H9 (cell line): Measurements from ENCODE around the gene REEP1. TPM values are rescaled to one million over a fixed set of nuclear protein-coding genes. Genes with fewer than 3 reads are reported as not detected.

Source experiments
- DNase-seq: peaks from one replicate; pipeline ENCODE4 v3.0.0-alpha.2; 2017
- H2AFZ ChIP-seq: one replicate; pipeline ENCODE4 v1.6.1; 2013; ENCODE audit warnings: mild to moderate bottlenecking, low read length, control low read depth, moderate library complexity
- H2AK5ac ChIP-seq: 2 replicates; pipeline ENCODE4 v1.6.1; 2013; ENCODE audit warnings: low read length, control low read depth, mixed read lengths; ENCODE audit not compliant: insufficient read length
- H2BK120ac ChIP-seq: one replicate; pipeline ENCODE4 v1.6.1; 2013; ENCODE audit warnings: low read depth, mild to moderate bottlenecking, low read length, control low read depth, inconsistent platforms; ENCODE audit not compliant: poor library complexity, severe bottlenecking
- H2BK12ac ChIP-seq: 2 replicates; pipeline ENCODE4 v1.6.1; 2013; ENCODE audit warnings: low read length, control low read depth, mixed read lengths, low read depth; ENCODE audit not compliant: insufficient read length
- H2BK15ac ChIP-seq: 2 replicates; pipeline ENCODE4 v1.6.1; 2013; ENCODE audit warnings: low read depth, low read length, control low read depth
- H2BK20ac ChIP-seq: one replicate; pipeline ENCODE4 v1.6.1; 2013; ENCODE audit warnings: low read depth, mild to moderate bottlenecking, low read length, control low read depth, inconsistent platforms; ENCODE audit not compliant: poor library complexity, severe bottlenecking
- H2BK5ac ChIP-seq: 2 replicates; pipeline ENCODE4 v1.6.1; 2013; ENCODE audit warnings: low read length, control low read depth, mixed read lengths; ENCODE audit not compliant: insufficient read length
- H3K14ac ChIP-seq: 2 replicates; pipeline ENCODE4 v1.6.1; 2013; ENCODE audit warnings: low read length, control low read depth; ENCODE audit not compliant: insufficient read depth
- H3K18ac ChIP-seq: 2 replicates; pipeline ENCODE4 v1.6.1; 2013; ENCODE audit warnings: low read depth, mild to moderate bottlenecking, mixed read lengths, low read length, control low read depth; ENCODE audit not compliant: insufficient read length
- H3K23ac ChIP-seq: 2 replicates; pipeline ENCODE4 v1.6.1; 2013; ENCODE audit warnings: low read length, control low read depth, mixed read lengths, low read depth; ENCODE audit not compliant: insufficient read length
- H3K23me2 ChIP-seq: 2 replicates; pipeline ENCODE4 v1.6.1; 2013; ENCODE audit warnings: low read depth, mild to moderate bottlenecking, mixed read lengths, low read length, control low read depth; ENCODE audit not compliant: insufficient read length, poor library complexity, severe bottlenecking
- H3K27ac ChIP-seq: 2 replicates; pipeline ENCODE4 v1.5.1; 2013; ENCODE audit warnings: low read length, control low read depth, mixed read lengths, low read depth; ENCODE audit not compliant: insufficient read length
- H3K27me3 ChIP-seq: 2 replicates; pipeline ENCODE4 v1.6.1; 2013; ENCODE audit warnings: low read length, control low read depth, inconsistent platforms; ENCODE audit not compliant: insufficient read depth
- H3K4ac ChIP-seq: 2 replicates; pipeline ENCODE4 v1.6.1; 2013; ENCODE audit warnings: low read depth, mild to moderate bottlenecking, control low read depth, inconsistent platforms, low read length, moderate library complexity
- H3K4me1 ChIP-seq: 2 replicates; pipeline ENCODE4 v1.6.1; 2013; ENCODE audit warnings: low read length, control low read depth, inconsistent platforms; ENCODE audit not compliant: insufficient read depth
- H3K4me2 ChIP-seq: 2 replicates; pipeline ENCODE4 v1.6.1; 2013; ENCODE audit warnings: low read length, control low read depth, mixed read lengths; ENCODE audit not compliant: insufficient read length, insufficient read depth
- H3K56ac ChIP-seq: 2 replicates; pipeline ENCODE4 v1.6.1; 2013; ENCODE audit warnings: low read depth, mild to moderate bottlenecking, mixed read lengths, low read length, control low read depth; ENCODE audit not compliant: insufficient read length
- H3K79me1 ChIP-seq: 2 replicates; pipeline ENCODE4 v1.6.1; 2013; ENCODE audit warnings: low read depth, mild to moderate bottlenecking, moderate library complexity, low read length, control low read depth, inconsistent platforms; ENCODE audit not compliant: insufficient read depth, poor library complexity, severe bottlenecking
- H3K79me2 ChIP-seq: 2 replicates; pipeline ENCODE4 v1.6.1; 2013; ENCODE audit warnings: low read length, control low read depth, inconsistent platforms; ENCODE audit not compliant: insufficient read depth
- H3K9ac ChIP-seq: 2 replicates; pipeline ENCODE4 v1.6.1; 2013; ENCODE audit warnings: low read length, control low read depth, mixed read lengths; ENCODE audit not compliant: insufficient read length; ENCODE audit errors: extremely low read depth
- H3K9me3 ChIP-seq: one replicate; pipeline ENCODE4 v1.6.1; 2013; ENCODE audit warnings: low read depth, low read length, inconsistent platforms; ENCODE audit not compliant: control insufficient read depth
- H3T11ph ChIP-seq: one replicate; pipeline ENCODE4 v1.6.1; 2013; ENCODE audit warnings: mild to moderate bottlenecking, low read length, control low read depth, inconsistent platforms
- H4K20me1 ChIP-seq: one replicate; pipeline ENCODE4 v1.6.1; 2013; ENCODE audit not compliant: control insufficient read depth, insufficient read length, insufficient read depth
- H4K5ac ChIP-seq: 2 replicates; pipeline ENCODE4 v1.6.1; 2013; ENCODE audit warnings: low read depth, mild to moderate bottlenecking, mixed read lengths, low read length, control low read depth; ENCODE audit not compliant: insufficient read length
- H4K8ac ChIP-seq: replicated peaks from 2 replicates; pipeline ENCODE4 v1.6.1; 2013; ENCODE audit warnings: low read length, control low read depth, mixed read lengths, low read depth; ENCODE audit not compliant: insufficient read length
- H4K91ac ChIP-seq: 2 replicates; pipeline ENCODE4 v1.6.1; 2013; ENCODE audit warnings: low read depth, mild to moderate bottlenecking, moderate library complexity, mixed read lengths, low read length, control low read depth; ENCODE audit not compliant: insufficient read length
- H3K27ac Mint-ChIP-seq, 3 experiments: 2 replicates in 2 of 3; 3 replicates in 1 of 3; pipeline ENCODE4 v1.8.0; 2020 to 2021; ENCODE audit warnings: mixed read lengths in 3 of 3, mild to moderate bottlenecking in 1 of 3, moderate library complexity in 1 of 3
- H3K27me3 Mint-ChIP-seq: 2 replicates; pipeline ENCODE4 v1.8.0; 2021; ENCODE audit warnings: low read depth, mild to moderate bottlenecking, moderate library complexity, mixed read lengths
- H3K36me3 Mint-ChIP-seq, 3 experiments: 2 replicates in 2 of 3; 3 replicates in 1 of 3; pipeline ENCODE4 v1.8.0; 2020 to 2021; ENCODE audit warnings: low read depth in 3 of 3, mixed read lengths in 3 of 3; ENCODE audit not compliant: insufficient read depth in 1 of 3
- H3K4me1 Mint-ChIP-seq, 2 experiments: 2 replicates each; pipeline ENCODE4 v1.8.0; 2020; ENCODE audit warnings: mixed read lengths in 2 of 2
- H3K4me3 Mint-ChIP-seq, 2 experiments: 2 replicates in 1 of 2; 3 replicates in 1 of 2; pipeline ENCODE4 v1.8.0; 2020 to 2021; ENCODE audit warnings: mild to moderate bottlenecking in 2 of 2, mixed read lengths in 2 of 2, moderate library complexity in 1 of 2
- H3K9me3 Mint-ChIP-seq, 2 experiments: 2 replicates in 1 of 2; 3 replicates in 1 of 2; pipeline ENCODE4 v1.8.0; 2020; ENCODE audit warnings: mild to moderate bottlenecking in 2 of 2, mixed read lengths in 2 of 2, moderate library complexity in 1 of 2
- WGBS: extraction: QIAGEN DNeasy Blood & Tissue Kit; methylation state at CpG from one replicate; pipeline ENCODE4 v1.1.7; 2013; ENCODE audit warnings: missing lambda C conversion rate, low lambda C conversion rate, mixed read lengths; ENCODE audit not compliant: insufficient read length; ENCODE audit errors: extremely low coverage; 5-methylcytosine and 5-hydroxymethylcytosine counted together
- total RNA-seq: library from RNA; stranded (reverse); gene quantifications from 2 replicates; pipeline ENCODE4 v1.2.1, GENCODE V29; 2021
- TF ChIP-seq, protein P1 (sequence below): fragments of 200-600 bp; sonication (generic); conservative IDR thresholded peaks from 3 replicates; pipeline ENCODE4 v1.8.0; 2021; ENCODE audit warnings: antibody characterized with exemption, mild to moderate bottlenecking

REEP1 gene
- total RNA-seq, 1 experiment from 2014 or later: 1.3 TPM

DNA sequence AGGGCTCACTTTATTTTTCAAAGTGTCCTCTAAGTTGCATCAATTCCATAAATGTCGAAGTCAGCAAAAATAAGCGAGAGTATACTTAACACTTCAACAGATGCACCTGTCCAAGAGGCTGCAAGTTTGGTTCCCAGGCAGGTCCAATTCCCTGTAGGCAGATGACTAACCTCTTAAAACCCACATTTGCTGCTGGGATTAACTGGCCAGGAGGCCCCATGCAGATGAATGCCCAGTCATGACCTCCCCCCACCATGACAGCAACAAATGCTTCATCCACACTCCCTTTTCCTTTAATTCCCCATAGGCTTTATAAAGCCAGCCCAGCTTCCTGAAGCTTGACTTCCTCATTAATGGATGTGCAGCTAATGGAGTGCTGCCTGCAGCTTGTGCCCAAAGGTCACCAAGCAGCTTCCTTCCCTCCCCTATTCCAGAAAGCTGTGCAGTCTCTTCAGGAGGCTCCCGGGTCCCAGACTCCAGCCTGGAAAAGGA is 35.7 kb downstream of the REEP1 start:
- no peak overlapping the region for H2BK5ac ChIP-seq
- H3K23me2 ChIP-seq: no peaks in the 10 kb centered on the region
- Mint-ChIP-seq H3K9me3 (no peaks in the 10 kb centered on the region), H3K27ac (no peak overlapping the region), H3K27me3 (peaks cover 8% of the 10 kb centered on the region), H3K4me3 (no peak overlapping the region), H3K36me3 (no peaks in the 10 kb centered on the region), H3K4me1 (peaks cover 28 to 44% of the 10 kb centered on the region in 2 experiments)
- no peak overlapping the region for H3K23ac ChIP-seq
- H4K5ac ChIP-seq: no peak overlapping the region
- H3K14ac ChIP-seq: no peak overlapping the region
- DNase-seq: no peak
- H2BK120ac ChIP-seq: no peak overlapping the region
- H3K27me3 ChIP-seq: no peaks in the 10 kb centered on the region
- no peak overlapping the region for H4K8ac ChIP-seq
- TF ChIP-seq, protein P1, sequence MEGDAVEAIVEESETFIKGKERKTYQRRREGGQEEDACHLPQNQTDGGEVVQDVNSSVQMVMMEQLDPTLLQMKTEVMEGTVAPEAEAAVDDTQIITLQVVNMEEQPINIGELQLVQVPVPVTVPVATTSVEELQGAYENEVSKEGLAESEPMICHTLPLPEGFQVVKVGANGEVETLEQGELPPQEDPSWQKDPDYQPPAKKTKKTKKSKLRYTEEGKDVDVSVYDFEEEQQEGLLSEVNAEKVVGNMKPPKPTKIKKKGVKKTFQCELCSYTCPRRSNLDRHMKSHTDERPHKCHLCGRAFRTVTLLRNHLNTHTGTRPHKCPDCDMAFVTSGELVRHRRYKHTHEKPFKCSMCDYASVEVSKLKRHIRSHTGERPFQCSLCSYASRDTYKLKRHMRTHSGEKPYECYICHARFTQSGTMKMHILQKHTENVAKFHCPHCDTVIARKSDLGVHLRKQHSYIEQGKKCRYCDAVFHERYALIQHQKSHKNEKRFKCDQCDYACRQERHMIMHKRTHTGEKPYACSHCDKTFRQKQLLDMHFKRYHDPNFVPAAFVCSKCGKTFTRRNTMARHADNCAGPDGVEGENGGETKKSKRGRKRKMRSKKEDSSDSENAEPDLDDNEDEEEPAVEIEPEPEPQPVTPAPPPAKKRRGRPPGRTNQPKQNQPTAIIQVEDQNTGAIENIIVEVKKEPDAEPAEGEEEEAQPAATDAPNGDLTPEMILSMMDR: no peak
- no peaks in the 10 kb centered on the region for H4K20me1 ChIP-seq
- no peak overlapping the region for H2AFZ ChIP-seq
- H3K56ac ChIP-seq: no peak overlapping the region
- no peaks in the 10 kb centered on the region for H3K4me1 ChIP-seq
- no peaks in the 10 kb centered on the region for H3K9me3 ChIP-seq
- no peak overlapping the region for H3K4me2 ChIP-seq
- no peaks in the 10 kb centered on the region for H3K79me2 ChIP-seq
- no peak overlapping the region for H3K9ac ChIP-seq
- H4K91ac ChIP-seq: no peak overlapping the region
- H2BK15ac ChIP-seq: no peak overlapping the region
- no peak overlapping the region for H2BK12ac ChIP-seq
- H2BK20ac ChIP-seq: no peak overlapping the region
- WGBS: no CpG with 5 or more reads among the region's 3 CpGs
- H3K18ac ChIP-seq: no peak overlapping the region
- H3K79me1 ChIP-seq: no peaks in the 10 kb centered on the region
- no peak overlapping the region for H2AK5ac ChIP-seq
- no peak overlapping the region for H3T11ph ChIP-seq
- no peak overlapping the region for H3K4ac ChIP-seq
- no peak overlapping the region for H3K27ac ChIP-seq
